Measurements from ENCODE around the gene CABYR.

DNA sequence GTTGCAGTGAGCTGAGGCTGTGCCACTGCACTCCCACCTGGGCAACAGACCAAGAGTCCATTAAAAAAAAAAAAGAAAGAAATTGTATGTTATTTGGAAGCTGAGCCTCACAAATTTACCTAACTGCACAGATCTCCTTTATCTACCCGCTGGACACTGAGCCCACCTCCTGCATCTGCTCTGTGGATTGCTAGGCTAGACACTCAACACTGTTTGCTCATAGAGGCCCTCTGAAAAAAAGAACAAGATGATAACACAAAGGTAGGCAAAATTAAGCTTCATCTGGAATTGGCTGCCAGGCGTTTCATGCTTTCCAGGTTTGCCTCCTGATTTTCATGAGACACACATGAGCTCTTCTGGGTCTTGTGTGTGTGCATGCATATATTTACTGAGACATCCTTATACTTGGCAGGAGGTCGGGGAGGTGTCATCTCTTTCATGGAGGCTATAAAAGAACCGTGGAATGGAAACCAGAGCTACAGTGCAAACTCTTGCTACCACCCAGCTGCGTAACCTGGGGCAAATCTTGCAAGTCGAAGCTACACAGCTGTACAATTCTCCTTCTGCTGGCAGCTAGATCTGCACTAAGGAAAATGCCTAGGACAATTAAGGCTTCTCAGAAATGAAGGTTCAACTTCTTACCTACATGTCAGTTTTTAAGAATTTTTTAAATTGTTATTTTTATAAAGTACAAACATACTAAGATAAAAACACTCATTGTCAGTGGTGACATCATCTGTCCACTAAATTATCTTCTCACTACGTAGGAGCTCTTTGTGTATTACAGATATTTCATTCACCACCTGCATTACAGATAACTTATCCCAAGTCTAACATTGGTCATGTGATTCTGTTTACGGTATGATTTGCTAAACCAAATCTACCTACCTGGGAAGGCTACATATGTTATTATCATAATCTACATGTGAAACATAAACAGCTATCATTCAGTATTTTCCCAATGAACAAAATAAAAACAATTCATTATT is 63.1 kb downstream of the CABYR start:
- TF ChIP-seq, protein P1, sequence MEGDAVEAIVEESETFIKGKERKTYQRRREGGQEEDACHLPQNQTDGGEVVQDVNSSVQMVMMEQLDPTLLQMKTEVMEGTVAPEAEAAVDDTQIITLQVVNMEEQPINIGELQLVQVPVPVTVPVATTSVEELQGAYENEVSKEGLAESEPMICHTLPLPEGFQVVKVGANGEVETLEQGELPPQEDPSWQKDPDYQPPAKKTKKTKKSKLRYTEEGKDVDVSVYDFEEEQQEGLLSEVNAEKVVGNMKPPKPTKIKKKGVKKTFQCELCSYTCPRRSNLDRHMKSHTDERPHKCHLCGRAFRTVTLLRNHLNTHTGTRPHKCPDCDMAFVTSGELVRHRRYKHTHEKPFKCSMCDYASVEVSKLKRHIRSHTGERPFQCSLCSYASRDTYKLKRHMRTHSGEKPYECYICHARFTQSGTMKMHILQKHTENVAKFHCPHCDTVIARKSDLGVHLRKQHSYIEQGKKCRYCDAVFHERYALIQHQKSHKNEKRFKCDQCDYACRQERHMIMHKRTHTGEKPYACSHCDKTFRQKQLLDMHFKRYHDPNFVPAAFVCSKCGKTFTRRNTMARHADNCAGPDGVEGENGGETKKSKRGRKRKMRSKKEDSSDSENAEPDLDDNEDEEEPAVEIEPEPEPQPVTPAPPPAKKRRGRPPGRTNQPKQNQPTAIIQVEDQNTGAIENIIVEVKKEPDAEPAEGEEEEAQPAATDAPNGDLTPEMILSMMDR (IDR thresholded peaks at IDR 0.05; ENCODE audit: low read length), result no peak
- TF ChIP-seq EZH2 (optimal IDR thresholded peaks at IDR 0.05; ENCODE audit: low read depth, low read length) (no peak), EZH2phosphoT487 (IDR thresholded peaks at IDR 0.05; ENCODE audit: low read length) (no peak)

All from MM.1S (cell line).